CD4-positive, alpha-beta T cell treated with Interleukin-1 beta for 1 hour (primary cell): ENCODE results near the gene USP16.

ENCODE experiments used
- DNase-seq, 2 donors: peaks; one replicate each; pipeline ENCODE4 v3.0.0-alpha.2; 2020 to 2022

Gene USP16

GRCh38 chr21:29085106-29085752 is 60.8 kb downstream of the USP16 start:
- DNase-seq, result no peak

- no peak for DNase-seq
Measured at GRCh38 chr21:29091033-29091432, 66.6 kb downstream of the USP16 start.

- DNase-seq, result no peak
Measured at GRCh38 chr21:29092102-29092959, 67.9 kb downstream of the USP16 start.

GRCh38 chr21:29096218-29097015 is 71.9 kb downstream of the USP16 start:
- no peak for DNase-seq

- DNase-seq, result no peak
Measured at GRCh38 chr21:29098156-29098555, 73.7 kb downstream of the USP16 start.

GRCh38 chr21:29102791-29103257 is 78.4 kb downstream of the USP16 start:
- no peak for DNase-seq
